Activated naive CD8-positive, alpha-beta T cell treated with anti-CD3 and anti-CD28 coated beads for 36 hours (primary cell): ENCODE measurements around the gene ZNF782. TPM values are rescaled to one million over a fixed set of nuclear protein-coding genes. Genes with fewer than 3 reads are reported as not detected.
"Not testable (repeated sequence)": the region's sequence is repeated elsewhere in the genome, so short reads cannot be mapped to it uniquely, and the experiment has no call there.

Experiments used
- DNase-seq: peaks from one replicate; pipeline ENCODE4 v3.0.0; 2021
- H3K27ac Mint-ChIP-seq: one replicate; pipeline ENCODE4 v1.8.0; 2022; ENCODE audit warnings: mild to moderate bottlenecking, moderate library complexity, mixed read lengths
- H3K27me3 Mint-ChIP-seq: one replicate; pipeline ENCODE4 v1.8.0; 2022; ENCODE audit warnings: mild to moderate bottlenecking, mixed read lengths
- H3K36me3 Mint-ChIP-seq: one replicate; pipeline ENCODE4 v1.8.0; 2021; ENCODE audit warnings: mild to moderate bottlenecking, mixed read lengths
- H3K4me1 Mint-ChIP-seq: one replicate; pipeline ENCODE4 v1.8.0; 2021; ENCODE audit warnings: mixed read lengths
- H3K4me3 Mint-ChIP-seq: one replicate; pipeline ENCODE4 v1.8.0; 2022; ENCODE audit warnings: mild to moderate bottlenecking, moderate library complexity, mixed read lengths
- H3K9me3 Mint-ChIP-seq: one replicate; pipeline ENCODE4 v1.8.0; 2022; ENCODE audit warnings: mixed read lengths
- total RNA-seq, 2 experiments: library from RNA; stranded (reverse); gene quantifications; one replicate each; pipeline ENCODE4 v1.2.3, GENCODE V29; 2021

The ZNF782 gene
- 1 to 10 TPM; 2.5 to 4.0 TPM for total RNA-seq

DNA sequence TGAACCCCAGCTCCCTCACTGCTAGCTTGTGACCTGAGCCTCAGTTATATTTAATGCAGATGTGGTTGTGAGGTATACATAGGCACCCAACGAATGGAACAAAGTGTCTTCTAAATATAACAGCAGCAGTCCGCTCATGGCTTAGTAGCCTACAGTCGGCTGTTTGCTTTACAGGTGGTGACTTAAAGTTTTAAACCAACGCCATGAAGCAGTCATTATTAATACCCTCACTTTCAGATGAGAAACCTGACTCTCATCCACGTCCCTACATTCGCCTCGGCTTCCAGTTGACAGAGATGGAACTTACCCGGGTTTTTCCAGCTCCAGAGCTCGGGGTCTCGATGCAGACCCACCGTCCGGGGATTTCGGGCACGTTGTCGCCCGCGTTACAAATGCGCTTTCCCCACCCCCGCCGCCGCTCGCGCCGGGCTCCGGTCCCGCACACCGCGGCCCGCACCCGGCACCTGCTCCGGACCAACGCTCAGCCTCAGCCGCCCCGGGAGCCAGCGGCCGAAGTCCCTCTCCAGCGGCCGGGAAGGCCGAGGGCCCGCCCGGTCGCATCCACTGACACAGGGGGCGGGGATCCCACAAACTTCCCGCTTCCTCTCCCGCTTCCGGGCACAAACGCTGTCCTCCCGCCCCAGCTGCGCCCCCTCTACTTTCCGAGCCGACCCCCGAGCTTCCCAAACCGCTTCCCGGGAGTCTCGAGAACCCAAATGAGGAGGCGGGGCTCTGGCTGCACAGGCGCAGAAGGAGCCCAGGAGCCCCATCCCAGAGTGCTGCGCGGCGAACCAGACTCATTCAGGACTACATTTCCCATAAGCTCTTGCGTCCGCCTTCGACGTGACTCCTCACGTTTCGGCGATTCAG, at the start of gene ZNF782:
Gene ZNF782, minus strand, starts transcription at position 734 of the 870 bp plus-strand sequence. CDS start 2,553 bp downstream, outside the sequence.
- H3K4me3 Mint-ChIP-seq: peak within 1 kb of the TSS; percentile 100
- peaks cover 19% of the 10 kb centered on the region for H3K27me3 Mint-ChIP-seq
- peaks cover 4% of the 10 kb centered on the region for H3K9me3 Mint-ChIP-seq
- H3K4me1 Mint-ChIP-seq: peaks cover 38% of the 10 kb centered on the region
- H3K36me3 Mint-ChIP-seq: peaks cover 25% of the 10 kb centered on the region
- peak within 1 kb of the TSS; percentile 99 for H3K27ac Mint-ChIP-seq
- DNase-seq: peak; percentile 85

DNA sequence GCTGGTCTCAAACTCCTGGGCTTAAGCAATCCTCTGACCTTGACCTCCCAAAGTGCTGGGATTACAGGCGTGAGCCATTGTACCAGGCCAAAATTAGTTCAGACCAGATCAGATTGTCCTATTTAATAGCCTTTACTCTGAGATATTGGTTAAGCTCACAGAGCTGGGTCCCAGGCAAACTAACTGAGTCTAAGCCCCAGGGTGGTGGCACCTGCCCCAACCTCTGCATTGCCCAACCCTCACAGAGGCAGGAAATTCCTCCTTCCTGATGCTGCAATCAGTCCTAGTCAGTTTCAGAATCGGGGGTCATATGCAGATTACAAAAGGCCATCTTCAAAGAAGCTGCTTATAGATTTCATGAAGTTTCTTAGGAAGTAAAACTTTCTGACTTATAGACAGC, 45.7 kb upstream of the ZNF782 start:
- not testable (repeated sequence) for DNase-seq, H3K4me3 Mint-ChIP-seq, H3K27me3 Mint-ChIP-seq, H3K27ac Mint-ChIP-seq, H3K4me1 Mint-ChIP-seq, H3K9me3 Mint-ChIP-seq, H3K36me3 Mint-ChIP-seq

GRCh38 chr9:96892131-96892530, 37.8 kb upstream of the ZNF782 start:
- DNase-seq: no peak
- Mint-ChIP-seq H3K4me3 (no peak overlapping the region), H3K4me1 (no peaks in the 10 kb centered on the region), H3K27ac (no peak overlapping the region), H3K36me3 (peaks cover 33% of the 10 kb centered on the region), H3K27me3 (no peaks in the 10 kb centered on the region), H3K9me3 (peaks cover 5% of the 10 kb centered on the region)

DNA sequence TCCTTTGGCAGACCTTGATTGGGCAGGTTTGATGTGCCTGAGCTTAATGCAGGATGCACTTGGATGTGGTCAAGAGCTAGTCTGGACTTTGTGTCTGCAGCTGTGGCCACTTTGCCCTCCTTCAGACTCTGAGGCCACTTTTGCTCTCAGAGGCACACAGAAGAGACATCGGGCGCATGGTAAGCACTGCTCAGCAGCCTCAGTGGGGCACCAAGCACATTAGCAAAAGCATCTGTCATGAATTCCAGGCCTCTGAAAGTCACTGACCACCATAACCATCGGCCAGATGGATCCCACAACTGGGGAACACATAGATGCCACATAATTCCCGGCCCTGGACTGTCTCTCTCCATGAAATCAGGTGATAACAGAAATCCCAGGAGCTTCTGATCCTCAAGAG, 34.3 kb upstream of the ZNF782 start:
- no peaks in the 10 kb centered on the region for H3K27me3 Mint-ChIP-seq
- peaks cover 39% of the 10 kb centered on the region for H3K36me3 Mint-ChIP-seq
- no peak for DNase-seq
- peaks cover 12% of the 10 kb centered on the region for H3K9me3 Mint-ChIP-seq
- no peak overlapping the region for H3K4me3 Mint-ChIP-seq
- no peak overlapping the region for H3K27ac Mint-ChIP-seq
- H3K4me1 Mint-ChIP-seq: no peaks in the 10 kb centered on the region

DNA sequence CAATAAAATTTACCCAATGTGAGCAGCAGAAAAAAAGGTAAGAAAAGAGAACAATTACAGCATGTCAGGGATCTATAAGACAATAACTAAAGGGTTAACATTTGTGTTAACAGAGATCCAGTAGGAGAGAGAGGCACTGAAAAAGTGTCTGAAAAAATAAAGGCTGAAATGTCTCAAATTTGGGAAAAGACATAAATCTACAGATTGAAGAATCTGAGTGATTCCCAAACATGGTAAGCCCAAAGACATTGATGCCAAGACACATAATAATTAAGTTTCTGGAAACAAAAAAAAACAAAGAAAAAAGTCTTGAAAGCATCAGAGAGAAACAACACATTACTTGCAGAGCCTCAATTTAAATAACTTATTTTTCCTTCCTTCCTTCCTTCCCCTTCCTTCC, 31.1 kb upstream of the ZNF782 start:
- DNase-seq: no peak
- Mint-ChIP-seq H3K27me3 (no peaks in the 10 kb centered on the region), H3K27ac (no peak overlapping the region), H3K4me1 (no peaks in the 10 kb centered on the region), H3K9me3 (peaks cover 14% of the 10 kb centered on the region), H3K36me3 (peaks cover 30% of the 10 kb centered on the region), H3K4me3 (no peak overlapping the region)

- Mint-ChIP-seq H3K4me1 (no peaks in the 10 kb centered on the region), H3K9me3 (peaks cover 16% of the 10 kb centered on the region)
Measured at GRCh38 chr9:96884443-96884842, 30.1 kb upstream of the ZNF782 start.

GRCh38 chr9:96883922-96884321, 29.6 kb upstream of the ZNF782 start:
- DNase-seq: no peak
- H3K4me3 Mint-ChIP-seq: no peak overlapping the region
- H3K36me3 Mint-ChIP-seq: peaks cover 19% of the 10 kb centered on the region
- H3K27me3 Mint-ChIP-seq: peaks cover 8% of the 10 kb centered on the region
- H3K27ac Mint-ChIP-seq: no peak overlapping the region
- H3K9me3 Mint-ChIP-seq: peaks cover 17% of the 10 kb centered on the region
- no peaks in the 10 kb centered on the region for H3K4me1 Mint-ChIP-seq

More at GRCh38 chr9:96884443-96884842, 30.1 kb upstream of the ZNF782 start:
- H3K27me3 Mint-ChIP-seq: peaks cover 4% of the 10 kb centered on the region
- H3K36me3 Mint-ChIP-seq: peaks cover 23% of the 10 kb centered on the region
- no peak for DNase-seq
- no peak overlapping the region for H3K27ac Mint-ChIP-seq
- no peak overlapping the region for H3K4me3 Mint-ChIP-seq

DNA sequence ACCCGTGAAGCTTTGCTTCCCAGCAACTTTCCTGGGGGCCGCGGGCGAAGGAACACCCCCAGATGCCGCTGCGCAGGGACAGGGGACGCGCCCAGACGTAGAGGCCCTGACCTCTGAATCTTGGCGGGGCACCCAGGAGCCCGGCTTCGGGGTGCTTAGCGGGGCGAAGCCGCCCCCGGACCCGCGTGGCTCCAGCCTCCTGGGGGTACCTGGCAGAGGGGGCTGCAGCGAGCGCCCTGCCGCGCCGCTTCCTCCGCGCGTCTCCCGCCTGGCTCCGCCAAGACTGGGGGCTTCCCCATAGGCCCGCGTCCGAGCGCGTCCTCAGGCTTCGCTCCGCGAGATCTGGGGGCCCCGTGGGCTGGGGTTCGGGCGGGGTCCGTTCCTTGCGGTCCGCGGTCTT, 23.0 kb upstream of the ZNF782 start:
- Mint-ChIP-seq H3K4me1 (peaks cover 25% of the 10 kb centered on the region), H3K4me3 (no peak overlapping the region), H3K27me3 (peaks cover 56% of the 10 kb centered on the region), H3K36me3 (peaks cover 2% of the 10 kb centered on the region), H3K9me3 (peaks cover 6% of the 10 kb centered on the region), H3K27ac (no peak overlapping the region)
- DNase-seq: no peak

DNA sequence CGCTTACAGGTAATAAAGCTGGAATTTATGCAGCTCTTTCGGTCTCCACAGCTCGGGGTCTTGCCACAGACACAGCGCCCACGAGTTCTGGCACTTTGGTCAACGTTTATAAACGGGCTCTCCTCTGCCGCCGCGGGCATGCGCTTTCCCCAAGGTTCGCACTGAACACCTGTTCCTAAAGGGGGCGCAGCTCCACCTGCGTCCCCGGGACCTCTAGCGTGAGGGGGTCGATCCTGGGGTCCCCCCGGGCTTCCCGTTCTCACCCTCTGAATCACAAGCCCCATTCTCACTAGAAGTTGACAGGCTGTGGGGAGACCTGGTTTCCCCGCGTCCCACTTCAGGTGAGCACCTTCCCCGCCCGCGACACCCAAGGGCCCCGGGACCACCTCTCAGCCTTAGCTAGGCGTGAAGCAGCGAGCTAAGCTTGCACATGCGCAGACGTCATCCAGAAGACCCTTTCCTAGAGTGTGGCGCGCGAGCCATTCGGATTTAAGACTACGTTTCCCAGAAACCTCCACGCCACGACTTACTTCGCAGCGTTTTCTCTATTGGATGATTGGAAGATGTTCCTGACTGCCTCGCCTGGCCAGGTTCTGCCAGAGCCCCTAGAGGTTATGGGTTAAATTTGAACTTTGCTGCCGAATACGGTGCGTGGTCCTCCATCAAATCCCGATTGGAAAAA, 21.3 kb upstream of the ZNF782 start:
- Mint-ChIP-seq H3K27me3 (peaks cover 61% of the 10 kb centered on the region), H3K9me3 (peaks cover 4% of the 10 kb centered on the region), H3K4me1 (peaks cover 25% of the 10 kb centered on the region), H3K27ac (peak overlapping the region; percentile 64), H3K4me3 (peak overlapping the region; percentile 70), H3K36me3 (peaks cover 2% of the 10 kb centered on the region)
- peak; percentile 70 for DNase-seq

DNA sequence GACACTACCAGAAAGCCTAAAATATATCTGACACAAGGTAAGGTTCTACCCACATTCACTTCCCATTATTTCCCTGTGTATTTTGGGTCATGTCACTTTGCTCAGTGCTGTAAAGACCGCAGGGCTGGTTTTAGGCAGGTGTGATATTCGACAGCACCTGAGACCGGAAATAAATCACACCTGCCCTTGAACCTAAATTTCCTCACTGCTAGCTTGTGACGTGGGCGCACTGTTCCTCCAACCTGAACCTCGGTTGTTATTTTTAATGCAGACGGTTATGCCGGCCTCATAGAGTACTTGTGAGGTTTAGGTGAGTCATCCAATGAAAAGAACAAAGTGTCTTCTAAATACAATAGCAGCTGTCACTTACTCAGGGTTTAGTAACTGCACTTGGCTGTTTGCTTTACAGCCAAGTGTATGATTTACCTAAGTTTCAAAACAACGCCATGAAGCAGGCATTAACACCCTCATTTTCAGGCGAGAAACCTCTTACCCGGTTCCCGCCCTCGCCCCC, 20.7 kb upstream of the ZNF782 start:
- peaks cover 25% of the 10 kb centered on the region for H3K4me1 Mint-ChIP-seq
- no peak overlapping the region for H3K27ac Mint-ChIP-seq
- H3K4me3 Mint-ChIP-seq: peak overlapping the region; percentile 70
- peak; percentile 27 for DNase-seq
- H3K27me3 Mint-ChIP-seq: peaks cover 61% of the 10 kb centered on the region
- peaks cover 2% of the 10 kb centered on the region for H3K36me3 Mint-ChIP-seq
- H3K9me3 Mint-ChIP-seq: peaks cover 4% of the 10 kb centered on the region

GRCh38 chr9:96874201-96874785, 20.0 kb upstream of the ZNF782 start:
- peaks cover 2% of the 10 kb centered on the region for H3K9me3 Mint-ChIP-seq
- peaks cover 25% of the 10 kb centered on the region for H3K4me1 Mint-ChIP-seq
- H3K27ac Mint-ChIP-seq: no peak overlapping the region
- DNase-seq: no peak
- H3K27me3 Mint-ChIP-seq: peaks cover 57% of the 10 kb centered on the region
- no peak overlapping the region for H3K4me3 Mint-ChIP-seq
- peaks cover 2% of the 10 kb centered on the region for H3K36me3 Mint-ChIP-seq

GRCh38 chr9:96871176-96871575, 16.9 kb upstream of the ZNF782 start:
- Mint-ChIP-seq H3K4me3 (no peak overlapping the region), H3K27me3 (peaks cover 35% of the 10 kb centered on the region), H3K4me1 (peaks cover 22% of the 10 kb centered on the region), H3K27ac (no peak overlapping the region), H3K36me3 (no peaks in the 10 kb centered on the region), H3K9me3 (no peaks in the 10 kb centered on the region)
- no peak for DNase-seq

DNA sequence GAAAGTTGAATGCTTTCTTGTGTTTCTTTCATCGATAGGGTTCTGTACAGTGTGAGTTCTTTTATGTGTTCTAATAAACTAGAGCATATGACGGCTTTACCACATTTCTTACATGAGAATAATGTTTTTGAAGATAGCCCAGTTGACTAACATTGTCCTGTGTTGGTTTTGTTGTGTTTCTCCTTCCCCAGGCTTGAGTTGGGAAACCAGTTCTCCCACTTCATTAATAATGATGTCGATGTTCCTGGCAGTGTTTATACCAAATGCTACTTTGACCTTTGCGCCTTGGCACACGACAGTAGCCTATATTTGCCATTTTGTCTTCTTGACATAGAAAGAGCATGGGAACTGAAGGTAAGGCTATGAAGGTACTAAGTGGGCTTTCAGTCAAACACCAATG, 14.4 kb upstream of the ZNF782 start:
- Mint-ChIP-seq H3K4me3 (no peak overlapping the region), H3K9me3 (peaks cover 4% of the 10 kb centered on the region), H3K27me3 (peaks cover 12% of the 10 kb centered on the region), H3K4me1 (peaks cover 3% of the 10 kb centered on the region), H3K27ac (no peak overlapping the region), H3K36me3 (peaks cover 6% of the 10 kb centered on the region)
- DNase-seq: no peak

DNA sequence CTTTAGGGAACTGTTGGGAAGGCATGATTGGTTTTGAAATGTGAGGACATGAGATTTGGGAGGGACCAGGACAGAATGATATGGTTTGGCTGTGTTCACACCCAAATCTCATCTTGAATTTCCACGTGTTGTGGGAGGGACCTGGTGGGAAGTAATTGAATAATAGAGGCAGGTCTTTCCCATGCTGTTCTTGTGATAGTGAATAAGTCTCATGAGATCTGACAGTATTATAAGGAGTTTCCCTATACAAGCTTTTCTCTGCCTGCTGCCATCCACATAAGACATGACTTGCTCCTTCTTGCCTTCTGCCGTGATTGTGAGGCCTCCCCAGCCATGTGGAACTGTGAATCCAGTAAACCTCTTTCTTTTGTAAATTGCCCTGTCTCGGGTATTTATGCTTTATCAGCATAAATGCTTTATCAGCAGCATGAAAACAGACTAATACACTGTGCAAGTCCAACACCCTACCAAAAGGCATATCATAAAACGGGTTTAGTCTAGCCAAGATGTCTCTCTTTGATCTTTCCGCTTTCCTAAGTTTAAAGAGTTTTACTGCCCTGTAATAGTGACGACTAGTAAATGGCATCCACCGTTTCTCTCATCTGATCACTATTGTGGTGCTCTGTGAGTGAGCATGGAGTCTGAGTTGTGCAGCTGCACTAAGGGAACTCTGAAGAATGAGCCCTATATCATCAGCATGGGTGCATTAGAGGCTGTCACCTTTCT, 12.9 kb upstream of the ZNF782 start:
- H3K36me3 Mint-ChIP-seq: peaks cover 6% of the 10 kb centered on the region
- peaks cover 4% of the 10 kb centered on the region for H3K9me3 Mint-ChIP-seq
- H3K27ac Mint-ChIP-seq: no peak overlapping the region
- H3K4me1 Mint-ChIP-seq: no peaks in the 10 kb centered on the region
- no peak for DNase-seq
- H3K4me3 Mint-ChIP-seq: no peak overlapping the region
- peaks cover 9% of the 10 kb centered on the region for H3K27me3 Mint-ChIP-seq
